A673 (cell line): ENCODE measurements around the gene RILP. TPM values are rescaled to one million over a fixed set of nuclear protein-coding genes. Genes with fewer than 3 reads are reported as not detected.
"Not testable (repeated sequence)": the region's sequence is repeated elsewhere in the genome, so short reads cannot be mapped to it uniquely, and the experiment has no call there.

Experiments used
- BruUV-seq: library from RNA; stranded (reverse); fragments of 400-500 nt; replicated peaks from 2 replicates; lab custom pipeline; 2021; lab: Mats Ljungman, UMichigan
- CTCF ChIA-PET: fragments of 300-600 bp; sonication (Branson Sonifier 250); formaldehyde crosslinking; loops from one replicate; lab custom pipeline; 2022; ENCODE audit warnings: antibody characterized with exemption; lab: Charles Lee
- POLR2A ChIA-PET: fragments of 300-600 bp; sonication (Branson Sonifier 250); formaldehyde crosslinking; loops from one replicate; lab custom pipeline; 2022; ENCODE audit warnings: antibody characterized with exemption; ENCODE audit not compliant: low non-redundant PET; lab: Charles Lee
- DNase-seq: peaks from one replicate; pipeline ENCODE4 v3.0.0-alpha.2; 2015; ENCODE audit warnings: low spot score
- H3K27ac ChIP-seq: fragments of 200-600 bp; sonication (generic); 2 replicates; pipeline ENCODE4 v1.5.1; 2016; ENCODE audit warnings: mixed run types, low read depth, mild to moderate bottlenecking, mixed read lengths, antibody characterized with exemption, low read length; ENCODE audit not compliant: poor library complexity, severe bottlenecking
- H3K27me3 ChIP-seq: fragments of 200-600 bp; sonication (generic); replicated peaks from 2 replicates; pipeline ENCODE4 v1.6.1; 2017; ENCODE audit warnings: mixed run types, low read depth, mild to moderate bottlenecking, mixed read lengths, antibody characterized with exemption, low read length; ENCODE audit not compliant: insufficient read depth, poor library complexity
- H3K36me3 ChIP-seq: fragments of 200-600 bp; sonication (generic); 2 replicates; pipeline ENCODE4 v1.6.1; 2016; ENCODE audit warnings: mixed run types, mild to moderate bottlenecking, mixed read lengths, antibody characterized with exemption, low read length; ENCODE audit not compliant: insufficient read depth, poor library complexity, severe bottlenecking
- H3K4me1 ChIP-seq: fragments of 200-600 bp; sonication (generic); 2 replicates; pipeline ENCODE4 v1.6.1; 2017; ENCODE audit warnings: mixed run types, mild to moderate bottlenecking, mixed read lengths, antibody characterized with exemption, low read length; ENCODE audit not compliant: insufficient read depth, poor library complexity, severe bottlenecking
- H3K4me3 ChIP-seq: fragments of 200-600 bp; sonication (generic); 2 replicates; pipeline ENCODE4 v1.5.1; 2016; ENCODE audit warnings: low read depth, mixed run types, mild to moderate bottlenecking, mixed read lengths, low read length; ENCODE audit not compliant: poor library complexity, severe bottlenecking
- H3K9me3 ChIP-seq: fragments of 200-600 bp; sonication (generic); 2 replicates; pipeline ENCODE4 v1.6.1; 2016; ENCODE audit warnings: mixed run types, low read depth, mild to moderate bottlenecking, mixed read lengths, antibody characterized with exemption, low read length; ENCODE audit not compliant: poor library complexity, severe bottlenecking
- EZH2 ChIP-seq: fragments of 200-600 bp; sonication (generic); IDR thresholded peaks from 2 replicates; pipeline ENCODE4 v1.6.1; 2017; ENCODE audit warnings: borderline replicate concordance, low read depth, mild to moderate bottlenecking, mixed read lengths, antibody characterized with exemption, low read length; ENCODE audit not compliant: poor library complexity, severe bottlenecking
- intact Hi-C: fragments of 100-400 bp; cut with micrococcal nuclease; formaldehyde crosslinking; loops from one replicate; pipeline ENCODE4 v1.10.0; 2022; ENCODE audit not compliant: unreplicated experiment
- total RNA-seq: library from RNA; stranded (reverse); gene quantifications from 2 replicates; pipeline ENCODE4 v1.2.3, GENCODE V29; 2021
- TF ChIP-seq, protein P1 (sequence below): fragments of 300-800, 200-600 bp; sonication (generic); conservative IDR thresholded peaks from 2 replicates; pipeline ENCODE4 v1.5.1; 2017; ENCODE audit warnings: low read depth, mild to moderate bottlenecking, antibody characterized with exemption, low read length, moderate library complexity, mixed read lengths

Gene RILP
- total RNA-seq, 1 experiment from 2014 or later, result 0.73 TPM

DNA sequence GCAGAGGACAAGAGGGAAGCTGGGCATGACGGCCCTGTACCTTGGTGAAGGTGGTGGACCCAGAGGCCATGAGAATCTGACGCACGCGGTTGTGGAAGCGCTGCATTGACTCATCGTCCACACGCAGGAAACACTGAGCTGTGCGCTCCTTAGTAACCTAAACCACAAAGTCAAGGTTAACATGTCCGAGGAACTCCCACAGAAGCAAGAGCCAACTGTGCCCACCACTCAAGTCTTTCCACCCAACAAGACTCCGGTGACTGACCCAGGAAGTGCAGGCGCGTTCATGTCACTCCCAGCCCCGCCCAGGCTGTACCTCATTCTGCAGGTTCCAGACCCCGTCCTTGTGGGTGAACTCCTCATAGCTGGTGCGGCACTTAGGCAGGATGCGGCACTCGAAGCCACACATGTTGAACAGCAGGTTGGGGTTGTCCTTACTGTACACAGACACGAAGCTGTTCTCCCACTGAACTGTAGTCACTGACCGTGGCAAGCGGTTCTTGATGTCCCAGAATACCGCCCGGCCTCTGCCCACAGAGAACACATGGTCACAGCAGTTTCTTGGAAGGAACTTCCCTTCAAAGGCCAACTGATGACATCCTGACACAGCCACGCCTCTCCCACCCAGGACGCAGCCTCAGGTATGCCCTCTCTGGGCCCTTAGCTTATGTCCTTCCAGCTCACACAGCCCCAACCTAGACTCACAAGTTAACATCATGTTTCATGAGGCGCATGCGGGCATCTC is 23.5 kb upstream of the RILP start:
- POLR2A ChIA-PET, result no interaction called here
- Histone ChIP-seq H3K9me3 (no peaks in the 10 kb centered on the region), H3K4me3 (no peak overlapping the region), H3K36me3 (peaks cover 94% of the 10 kb centered on the region), H3K27me3 (no peaks in the 10 kb centered on the region), H3K27ac (no peak overlapping the region), H3K4me1 (no peaks in the 10 kb centered on the region)
- intact Hi-C loops, result no loop called here
- CTCF ChIA-PET, result no interaction called here
- no peak for DNase-seq
- TSS peak; percentile 3 for BruUV-seq
- no peak for TF ChIP-seq EZH2
- TF ChIP-seq, protein P1, sequence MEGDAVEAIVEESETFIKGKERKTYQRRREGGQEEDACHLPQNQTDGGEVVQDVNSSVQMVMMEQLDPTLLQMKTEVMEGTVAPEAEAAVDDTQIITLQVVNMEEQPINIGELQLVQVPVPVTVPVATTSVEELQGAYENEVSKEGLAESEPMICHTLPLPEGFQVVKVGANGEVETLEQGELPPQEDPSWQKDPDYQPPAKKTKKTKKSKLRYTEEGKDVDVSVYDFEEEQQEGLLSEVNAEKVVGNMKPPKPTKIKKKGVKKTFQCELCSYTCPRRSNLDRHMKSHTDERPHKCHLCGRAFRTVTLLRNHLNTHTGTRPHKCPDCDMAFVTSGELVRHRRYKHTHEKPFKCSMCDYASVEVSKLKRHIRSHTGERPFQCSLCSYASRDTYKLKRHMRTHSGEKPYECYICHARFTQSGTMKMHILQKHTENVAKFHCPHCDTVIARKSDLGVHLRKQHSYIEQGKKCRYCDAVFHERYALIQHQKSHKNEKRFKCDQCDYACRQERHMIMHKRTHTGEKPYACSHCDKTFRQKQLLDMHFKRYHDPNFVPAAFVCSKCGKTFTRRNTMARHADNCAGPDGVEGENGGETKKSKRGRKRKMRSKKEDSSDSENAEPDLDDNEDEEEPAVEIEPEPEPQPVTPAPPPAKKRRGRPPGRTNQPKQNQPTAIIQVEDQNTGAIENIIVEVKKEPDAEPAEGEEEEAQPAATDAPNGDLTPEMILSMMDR, result no peak

- H3K4me3 ChIP-seq, CTCF ChIA-PET, POLR2A ChIA-PET, H3K27me3 ChIP-seq, BruUV-seq, H3K27ac ChIP-seq, DNase-seq, H3K4me1 ChIP-seq, intact Hi-C loops, H3K9me3 ChIP-seq: not testable (repeated sequence)
- peaks cover 87% of the 10 kb centered on the region for H3K36me3 ChIP-seq
These were observed 14.3 kb upstream of the RILP start for GRCh38 chr17:1663934-1664333.

GRCh38 chr17:1661045-1661444 is 11.4 kb upstream of the RILP start:
- Histone ChIP-seq H3K27ac (no peak overlapping the region), H3K9me3 (no peaks in the 10 kb centered on the region), H3K4me3 (no peak overlapping the region), H3K36me3 (peaks cover 92% of the 10 kb centered on the region), H3K4me1 (no peaks in the 10 kb centered on the region), H3K27me3 (no peaks in the 10 kb centered on the region)
- no TSS peak for BruUV-seq
- ChIA-PET CTCF (interaction anchor here (0.6 to 1.0 kb wide), 2 partner anchors 8 to 100 kb away, joined by 3 read pairs; no protein-coding TSS in a partner anchor), POLR2A (no interaction called here)
- no peak for TF ChIP-seq EZH2
- TF ChIP-seq, protein P1, result no peak
- DNase-seq, result no peak
- intact Hi-C loops, result no loop called here

GRCh38 chr17:1658100-1658499 is 8.4 kb upstream of the RILP start:
- ChIA-PET POLR2A (no interaction called here), CTCF (no interaction called here)
- intact Hi-C loops, result no loop called here
- Histone ChIP-seq H3K4me1 (no peaks in the 10 kb centered on the region), H3K27me3 (no peaks in the 10 kb centered on the region), H3K27ac (no peak overlapping the region), H3K4me3 (no peak overlapping the region), H3K9me3 (no peaks in the 10 kb centered on the region), H3K36me3 (peaks cover 97% of the 10 kb centered on the region)
- DNase-seq, result no peak
- TF ChIP-seq EZH2, result no peak
- TF ChIP-seq, protein P1, result no peak
- no TSS peak for BruUV-seq
